Body of pancreas (tissue), 4 donors: ENCODE measurements around the gene RET.

ENCODE experiments used
- CTCF ChIP-seq, 7 experiments: fragments of 450-650 bp in 4 of 7; fragments of 200-600 bp in 3 of 7; sonication (generic) in 3 of 7; IDR thresholded peaks; one replicate each; pipeline ENCODE4 v1.5.1; 2016 to 2019; ENCODE audit warnings: antibody characterized with exemption in 7 of 7
- POLR2A ChIP-seq, 3 donors: fragments of 450-650 bp; IDR thresholded peaks; one replicate each; pipeline ENCODE4 v1.6.1; 2016; ENCODE audit warnings: antibody characterized with exemption in 3 of 3, mild to moderate bottlenecking in 2 of 3

DNA sequence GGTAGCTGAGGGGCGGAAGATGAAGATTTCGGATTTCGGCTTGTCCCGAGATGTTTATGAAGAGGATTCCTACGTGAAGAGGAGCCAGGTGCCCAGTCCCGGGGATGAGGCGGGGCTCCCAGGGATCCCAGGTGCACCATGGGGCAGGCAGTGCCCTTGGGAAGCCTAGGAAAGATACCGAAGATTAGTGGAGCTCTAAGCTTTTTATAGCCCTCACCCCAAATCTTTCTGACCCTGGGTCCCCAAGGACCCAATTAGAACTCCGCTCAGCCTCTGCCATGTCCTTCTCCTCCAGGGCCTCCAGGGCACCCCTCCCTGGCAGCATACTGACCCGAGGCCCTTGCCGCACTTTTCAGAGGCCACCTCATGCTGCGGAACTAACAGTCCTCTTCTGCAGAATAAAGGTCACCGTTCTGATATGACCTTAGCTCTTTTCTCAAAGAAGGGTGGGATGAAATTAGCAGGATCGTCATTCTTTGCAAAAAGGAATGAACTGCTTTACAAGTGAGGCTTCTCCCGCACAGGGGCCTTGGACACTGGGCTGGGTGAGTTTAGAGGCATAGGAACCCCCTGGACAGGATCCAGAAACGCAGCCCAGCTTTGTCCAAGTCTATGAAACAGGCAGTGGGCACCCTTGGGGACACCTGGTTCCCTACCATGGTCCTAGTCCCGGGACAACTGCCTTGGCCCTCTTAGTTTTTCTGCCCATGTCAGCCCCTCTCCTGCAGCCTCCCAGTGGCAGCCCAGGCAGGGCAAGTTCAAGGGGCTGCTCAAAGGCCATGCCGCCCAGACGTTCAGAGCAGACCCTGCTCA is 43.5 kb downstream of the RET start:
- TF ChIP-seq POLR2A (IDR thresholded peaks at IDR 0.05) (no peak), CTCF (IDR thresholded peaks at IDR 0.05) (no peak)
